GM19463 (cell line): ENCODE data around the gene B3GLCT.

ENCODE experiments used
- ATAC-seq: cut with Tn5 transposase; IDR thresholded peaks from one replicate; pipeline ENCODE4 v1.9.1; 2021; ENCODE audit warnings: mild to moderate bottlenecking, moderate library complexity; ENCODE audit not compliant: unreplicated experiment

The B3GLCT gene

GRCh38 chr13:31267126-31267784 is 67.5 kb downstream of the B3GLCT start:
- ATAC-seq, result no peak

- no peak for ATAC-seq
Measured at GRCh38 chr13:31274390-31274789, 74.6 kb downstream of the B3GLCT start.

- ATAC-seq, result no peak
Measured at GRCh38 chr13:31276421-31276820, 76.6 kb downstream of the B3GLCT start.

DNA sequence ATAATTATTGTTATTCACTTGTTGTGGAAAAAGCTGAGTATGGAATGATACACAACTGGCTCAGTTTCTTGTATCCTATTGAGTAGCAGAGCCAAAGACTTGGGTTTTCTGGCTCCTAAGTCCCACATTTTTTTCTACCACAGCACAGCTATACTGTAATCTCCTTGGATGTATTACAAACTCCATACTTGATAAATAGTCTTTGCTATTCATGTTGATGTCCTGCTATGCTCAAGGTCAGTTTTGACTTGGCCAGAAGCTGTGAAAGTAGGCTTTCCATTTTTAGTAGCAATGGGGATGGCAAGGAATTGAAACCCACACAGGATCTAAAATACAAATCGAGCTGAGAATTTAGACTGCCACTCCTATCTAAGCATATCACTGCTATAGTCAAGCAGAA is 79.1 kb downstream of the B3GLCT start:
- no peak for ATAC-seq

DNA sequence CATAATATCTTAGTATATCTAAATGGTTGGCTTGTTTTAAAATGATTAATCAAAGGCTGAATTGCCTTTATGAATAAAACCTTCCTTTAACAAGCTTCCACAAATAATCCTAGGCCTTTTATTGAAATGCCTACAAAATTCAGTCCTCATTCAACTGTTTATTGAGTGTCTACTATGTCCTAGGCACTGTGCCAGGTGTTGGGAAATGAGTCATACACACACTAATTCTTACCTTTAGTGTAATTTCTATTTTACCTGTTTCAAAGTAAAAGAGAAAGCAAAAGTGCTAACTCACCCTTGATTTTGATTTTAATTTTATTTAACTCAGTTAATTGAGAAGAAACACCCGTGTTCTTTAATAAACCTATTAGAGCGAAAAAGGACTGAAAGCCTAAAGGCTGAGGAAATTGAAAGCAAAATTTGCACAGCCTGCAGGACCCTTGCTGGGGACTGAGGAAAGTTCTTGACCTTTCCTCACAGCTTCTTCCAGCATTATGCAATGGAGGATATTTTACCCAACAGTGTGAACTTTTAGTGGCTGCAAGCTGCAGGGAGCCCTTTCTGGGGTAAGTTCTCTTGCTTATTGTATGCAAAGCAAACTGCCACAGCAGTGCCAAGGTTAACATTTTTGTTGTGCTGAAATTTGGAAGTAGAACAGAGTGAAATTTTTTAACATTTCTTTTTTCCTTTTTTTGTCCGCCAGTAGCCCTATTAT is 83.1 kb downstream of the B3GLCT start:
- no peak for ATAC-seq

DNA sequence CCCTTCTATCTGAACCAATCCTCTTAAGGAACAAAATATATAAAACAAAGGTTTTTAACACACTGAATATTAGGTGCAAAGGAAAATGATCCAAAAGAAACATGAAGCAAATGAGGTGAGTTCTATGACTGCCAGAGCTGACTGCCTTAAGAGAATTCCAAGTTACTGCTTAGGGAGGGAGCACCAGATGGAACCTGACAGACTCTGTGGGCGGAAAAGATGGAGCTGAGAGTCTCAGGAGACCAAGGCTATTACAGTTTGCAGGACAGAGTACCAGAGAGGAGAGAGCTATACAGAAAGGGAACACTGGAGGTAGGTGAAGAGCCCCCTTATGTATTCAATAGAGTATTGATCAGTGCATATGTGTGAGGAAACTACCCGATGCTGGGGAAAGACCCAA is 87.2 kb downstream of the B3GLCT start:
- no peak for ATAC-seq

- ATAC-seq, result no peak
Measured at GRCh38 chr13:31301119-31301518, 101.3 kb downstream of the B3GLCT start.

- ATAC-seq, result no peak
Measured at GRCh38 chr13:31310356-31310755, 110.6 kb downstream of the B3GLCT start.

DNA sequence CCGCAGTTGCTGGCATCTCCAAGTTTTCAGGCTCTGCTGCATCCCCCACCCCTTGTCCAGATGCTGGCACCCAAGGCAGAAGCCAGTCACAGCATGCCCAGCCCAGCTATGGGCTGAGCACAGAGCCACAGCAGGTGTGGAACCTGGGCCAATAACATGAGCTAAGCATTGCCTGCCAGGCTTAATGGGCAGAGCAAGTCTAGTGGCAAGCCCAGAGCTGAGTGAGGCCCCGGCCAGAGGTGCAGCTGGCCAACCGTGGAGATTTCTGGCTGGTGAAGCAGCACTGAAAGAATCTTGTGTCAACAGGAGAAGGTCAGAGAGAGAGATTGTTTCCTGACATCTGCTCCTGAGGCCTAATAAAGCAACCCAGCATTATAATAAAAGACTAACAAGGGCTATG is 111.0 kb downstream of the B3GLCT start:
- no peak for ATAC-seq

DNA sequence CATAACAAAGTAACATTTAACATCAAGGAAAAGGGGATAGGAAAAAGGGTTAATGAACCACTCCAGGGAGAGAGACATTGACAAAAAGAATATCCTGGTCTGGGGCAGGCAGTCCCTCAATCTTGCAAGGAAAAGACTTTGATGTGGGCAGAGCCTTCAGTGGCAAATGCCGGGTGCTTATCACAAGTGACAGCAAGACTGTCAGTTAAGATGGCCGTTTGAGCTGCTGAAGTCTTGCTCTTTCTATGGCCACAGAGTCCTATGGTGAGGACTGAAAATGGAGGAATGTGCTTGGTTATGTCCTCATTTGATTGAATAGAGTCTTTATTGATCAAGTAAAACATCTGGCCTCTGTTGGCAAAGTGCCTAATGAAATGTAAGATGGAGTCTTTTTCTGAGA is 112.1 kb downstream of the B3GLCT start:
- no peak for ATAC-seq

GRCh38 chr13:31314961-31315360 is 115.2 kb downstream of the B3GLCT start:
- no peak for ATAC-seq

DNA sequence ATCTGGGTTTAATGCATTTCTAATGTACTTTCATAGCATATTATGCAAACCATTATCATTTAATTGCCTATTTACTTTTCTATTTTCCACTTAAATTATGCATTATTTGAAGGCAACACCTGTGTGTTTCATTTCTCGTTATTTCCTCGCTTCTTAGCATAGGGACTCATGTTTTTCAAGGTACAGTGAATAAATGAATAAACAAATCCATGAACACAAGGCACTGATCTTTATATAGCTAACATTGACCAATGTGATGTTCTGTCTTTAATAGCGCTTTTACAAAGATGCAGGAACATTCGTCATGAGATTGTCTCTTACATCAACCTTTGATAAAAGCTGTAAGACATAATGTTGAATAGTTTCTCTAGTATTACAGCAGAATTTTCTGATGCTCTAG is 121.2 kb downstream of the B3GLCT start:
- ATAC-seq, result no peak

- ATAC-seq, result no peak
Measured at GRCh38 chr13:31321457-31321856, 121.7 kb downstream of the B3GLCT start.

GRCh38 chr13:31322026-31322425 is 122.3 kb downstream of the B3GLCT start:
- no peak for ATAC-seq

GRCh38 chr13:31322702-31323405 is 123.1 kb downstream of the B3GLCT start:
- ATAC-seq, result no peak

- no peak for ATAC-seq
Measured at GRCh38 chr13:31327182-31327860, 127.5 kb downstream of the B3GLCT start.

DNA sequence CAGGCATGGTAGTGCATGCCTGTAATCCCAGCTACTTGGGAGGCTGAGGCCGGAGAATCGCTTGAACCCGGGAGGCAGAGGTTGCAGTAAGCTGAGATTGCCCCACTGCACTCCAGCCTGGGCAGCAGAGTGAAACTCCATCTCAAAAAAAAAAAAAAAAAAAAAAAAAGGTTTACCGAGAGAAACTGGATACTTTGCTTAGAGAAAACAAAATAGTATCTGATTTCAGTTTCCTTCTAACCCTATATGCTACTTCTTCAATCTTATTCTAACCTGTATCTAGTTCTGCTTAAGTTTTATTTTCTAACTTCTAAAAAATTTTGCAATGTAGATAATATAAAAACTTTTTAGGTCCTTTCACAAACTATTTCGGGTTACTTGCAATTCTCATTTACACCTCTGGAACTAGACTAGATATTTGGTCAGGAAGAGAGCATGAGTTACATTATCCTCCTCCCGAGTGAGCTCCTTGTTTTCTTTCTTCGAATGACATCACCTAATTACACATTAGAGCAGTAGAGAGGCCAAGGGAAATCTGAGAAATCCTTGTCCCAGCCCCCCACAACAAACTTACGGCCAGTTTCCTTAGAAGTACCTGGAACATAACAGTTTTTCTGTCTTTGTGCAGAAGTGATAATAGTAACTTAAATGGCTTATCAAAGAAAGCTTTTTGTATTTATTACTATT is 128.9 kb downstream of the B3GLCT start:
- ATAC-seq, result no peak

DNA sequence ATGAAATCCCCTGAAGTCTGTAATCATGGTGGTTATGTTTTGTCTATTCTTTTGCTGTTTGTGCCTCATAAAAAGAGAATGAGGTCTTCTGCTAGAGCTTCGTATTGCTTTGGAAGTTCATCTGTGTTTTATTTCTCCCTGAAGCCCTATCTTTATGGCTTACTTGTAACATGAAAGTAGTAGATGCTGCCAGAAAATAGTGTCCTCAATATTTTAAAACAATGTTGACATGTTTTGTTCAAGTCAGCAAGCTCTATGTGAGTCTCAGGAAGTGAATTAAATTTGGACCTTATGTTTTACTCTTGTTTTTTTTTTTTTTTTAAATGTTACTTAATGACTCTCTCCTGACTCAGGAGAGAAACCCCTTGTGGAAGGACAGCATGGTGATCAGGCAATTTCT is 130.5 kb downstream of the B3GLCT start:
- ATAC-seq, result no peak

DNA sequence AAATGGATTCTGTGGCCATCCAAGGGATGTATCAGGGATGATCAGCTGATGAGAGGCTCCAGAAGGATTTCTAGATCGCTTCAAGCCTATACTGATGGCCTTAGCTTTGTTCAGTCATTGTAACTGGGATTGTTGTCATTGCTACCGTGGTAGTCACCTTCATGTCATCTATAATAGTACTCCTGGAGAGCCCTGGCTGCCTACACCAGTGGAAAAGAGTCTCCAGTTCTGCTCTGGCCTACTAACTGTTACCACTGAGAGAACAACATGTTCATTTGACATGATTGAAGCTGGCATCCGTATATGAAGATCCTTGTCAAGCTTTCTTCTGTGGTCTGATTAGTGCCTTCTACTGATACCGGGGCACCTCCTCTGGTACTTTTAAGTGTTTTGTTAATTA is 131.3 kb downstream of the B3GLCT start:
- ATAC-seq, result no peak

- ATAC-seq, result no peak
Measured at GRCh38 chr13:31334547-31334946, 134.8 kb downstream of the B3GLCT start.

GRCh38 chr13:31334994-31335557 is 135.3 kb downstream of the B3GLCT start:
- ATAC-seq, result no peak
